HUDEP-2 (cell line): ENCODE data around the gene TCEA3.
A peak's percentile ranks its signal among the peaks of the same experiment; 100 is the strongest.

Source experiments
- DNase-seq, 76 experiments: peaks; one replicate each; lab custom pipeline; 2025; ENCODE audit not compliant: unreplicated experiment in 76 of 76; lab: John Stamatoyannopoulos, UW

The TCEA3 gene

GRCh38 chr1:23341931-23342692, 82.4 kb downstream of the TCEA3 start:
- peak in 11 of 76 experiments; percentile 6 to 39 (median 17) for DNase-seq

- DNase-seq, result peak in 21 of 76 experiments; percentile 5 to 53 (median 29)
Observed at GRCh38 chr1:23339632-23340031, 84.9 kb downstream of the TCEA3 start.

GRCh38 chr1:23337869-23338268, 86.7 kb downstream of the TCEA3 start:
- no peak for DNase-seq

DNA sequence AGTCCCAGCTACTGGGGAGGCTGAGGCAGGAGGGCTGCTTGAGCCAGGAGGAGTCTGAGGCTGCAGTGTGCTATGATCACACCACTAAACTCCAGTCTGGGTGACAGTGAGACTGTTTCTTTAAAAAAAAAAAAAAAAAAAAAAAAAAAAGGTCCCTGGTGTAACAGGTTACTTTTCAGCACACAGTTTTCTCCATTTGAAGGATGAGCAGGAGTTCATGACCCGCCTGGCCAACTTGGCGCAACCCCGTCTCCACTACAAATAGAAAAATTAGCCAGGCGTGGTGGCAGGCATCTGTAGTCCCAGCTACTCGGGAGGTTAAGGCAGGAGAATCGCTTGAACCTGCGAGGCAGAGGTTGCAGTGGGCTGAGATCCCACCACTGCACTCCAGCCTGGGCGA, 92.8 kb downstream of the TCEA3 start:
- no peak for DNase-seq
